ENCODE data around the gene ANO7. TPM values are rescaled to one million over a fixed set of nuclear protein-coding genes. Genes with fewer than 3 reads are reported as not detected.

Gene ANO7
- total RNA-seq, 1 donor = 1.3 TPM

DNA sequence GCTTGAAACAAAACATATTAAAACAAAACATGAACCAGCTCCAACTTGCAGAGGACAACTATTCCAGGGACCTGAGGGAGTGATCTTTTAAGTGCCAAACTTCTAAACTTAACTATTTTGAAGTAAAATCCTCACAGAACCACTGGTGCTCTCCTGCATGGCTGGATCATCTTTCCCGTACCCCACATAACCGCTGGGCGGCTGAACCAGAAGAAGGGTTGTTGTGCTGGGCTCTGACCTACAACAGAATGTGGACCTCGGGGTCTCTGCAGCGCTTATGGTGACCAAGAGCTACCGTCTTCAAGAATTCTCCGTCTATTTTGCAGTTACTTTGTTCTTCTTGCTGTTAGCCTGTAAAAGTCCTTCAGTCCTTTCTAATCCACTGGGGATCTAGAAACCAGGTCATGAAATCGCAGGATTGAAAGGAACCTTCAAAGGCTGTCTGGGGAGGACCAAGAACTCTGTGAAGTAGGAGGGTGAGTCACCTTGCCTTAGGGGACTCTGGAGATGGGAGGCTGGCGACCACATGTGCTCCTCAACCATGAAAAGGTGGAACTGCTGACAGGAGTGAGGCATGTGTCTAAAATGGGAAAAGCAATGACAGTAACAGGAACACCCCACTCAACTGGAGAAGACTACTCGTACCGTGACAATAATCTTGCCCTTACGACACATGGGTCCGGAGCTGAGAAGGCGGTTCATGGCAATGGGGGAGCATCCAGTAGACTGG lies 80.4 kb downstream of the ANO7 start:
- no peak for DNase-seq (ENCODE audit: low read depth in 2 of 3, low spot score in 2 of 3)

DNA sequence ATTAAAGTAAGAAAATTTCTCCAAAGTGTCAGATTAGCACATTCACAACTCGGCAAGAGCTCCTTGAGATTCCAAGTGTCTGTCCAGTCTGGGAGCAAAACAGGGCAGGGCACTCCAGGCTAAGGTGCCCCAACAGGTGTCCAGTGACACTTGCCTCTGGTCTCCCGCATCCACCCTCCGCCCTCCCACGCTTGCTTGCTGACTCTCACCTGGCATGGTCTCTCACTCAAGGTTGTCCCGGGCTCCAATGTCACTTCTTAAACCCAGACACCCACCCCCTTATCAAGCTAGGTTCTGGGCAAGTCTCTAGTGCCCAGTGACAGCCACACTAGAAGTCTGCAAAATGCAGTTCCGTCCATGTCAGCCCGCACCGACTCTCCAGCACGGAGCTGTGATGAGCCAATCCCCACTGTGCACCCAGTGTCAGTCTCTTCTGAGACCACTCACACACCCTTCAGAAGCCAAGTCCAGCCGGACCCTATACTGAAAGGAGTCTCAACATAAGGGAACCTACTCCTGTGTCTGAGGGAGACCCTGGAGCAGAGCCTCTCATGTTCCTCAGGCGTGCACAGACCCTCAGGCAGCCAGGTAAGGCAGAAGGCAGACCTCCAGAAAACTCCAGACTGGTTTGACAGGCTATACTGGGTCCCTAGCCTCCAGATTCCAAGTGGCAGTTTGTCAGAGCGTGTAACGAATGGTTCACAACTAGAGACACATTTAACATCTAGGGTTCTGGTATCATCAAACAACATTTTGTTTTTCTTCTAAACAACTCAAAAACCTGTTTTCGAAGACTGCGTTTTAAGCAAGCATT lies 81.4 kb downstream of the ANO7 start:
- DNase-seq (ENCODE audit: low read depth in 2 of 3, low spot score in 2 of 3) = no peak

DNA sequence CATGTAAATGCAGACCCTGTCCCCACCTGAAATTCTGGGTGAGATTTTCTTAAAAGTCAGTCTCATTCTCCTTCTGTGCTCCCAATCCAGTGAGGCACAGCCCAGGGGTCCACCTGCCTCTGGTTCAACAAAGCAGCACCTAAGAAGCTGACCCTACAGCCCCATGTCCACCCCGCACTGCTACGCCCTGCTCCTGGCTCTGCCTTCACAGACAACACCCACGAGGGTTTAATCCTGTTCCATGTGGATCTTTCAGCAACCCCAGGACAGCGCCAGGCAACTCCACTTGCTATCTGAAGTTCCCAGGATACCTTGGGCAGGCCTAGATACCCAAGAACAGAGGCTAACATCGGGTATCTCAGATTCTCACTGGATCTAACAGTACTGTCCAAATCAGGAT lies 82.1 kb downstream of the ANO7 start:
- no peak for DNase-seq (ENCODE audit: low read depth in 2 of 3, low spot score in 2 of 3)

DNA sequence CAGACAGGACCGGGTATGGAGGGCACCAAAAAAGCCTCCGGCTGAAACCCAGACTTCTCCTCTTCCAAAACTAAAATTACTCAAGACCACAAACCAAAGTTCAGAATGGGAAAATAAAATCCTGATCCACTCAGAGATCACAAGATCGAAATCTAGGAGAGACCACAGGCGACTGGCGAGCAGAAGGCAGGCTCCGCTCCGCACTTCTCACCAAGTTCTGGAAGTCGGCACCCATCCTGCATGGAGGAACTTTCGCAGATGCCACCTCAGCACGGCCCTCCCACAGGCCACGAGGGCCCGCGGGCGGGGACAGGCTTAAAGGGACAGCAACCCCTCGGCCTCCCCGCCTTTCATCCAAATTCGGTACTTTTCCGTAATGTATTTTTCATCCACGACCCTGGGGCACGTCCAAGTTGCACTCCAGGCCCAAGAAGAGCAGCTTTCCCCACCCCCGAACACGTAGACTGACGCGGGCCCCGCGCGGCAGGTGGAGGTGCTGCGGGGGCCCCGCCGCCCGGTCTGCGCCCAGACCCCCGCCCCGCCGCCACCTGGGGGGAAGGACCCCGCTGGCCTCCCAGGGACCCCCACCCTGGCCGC lies 83.3 kb downstream of the ANO7 start:
- DNase-seq (ENCODE audit: low read depth in 2 of 3, low spot score in 2 of 3) = peak in 2 of 3 donors; percentile 49 to 66

DNA sequence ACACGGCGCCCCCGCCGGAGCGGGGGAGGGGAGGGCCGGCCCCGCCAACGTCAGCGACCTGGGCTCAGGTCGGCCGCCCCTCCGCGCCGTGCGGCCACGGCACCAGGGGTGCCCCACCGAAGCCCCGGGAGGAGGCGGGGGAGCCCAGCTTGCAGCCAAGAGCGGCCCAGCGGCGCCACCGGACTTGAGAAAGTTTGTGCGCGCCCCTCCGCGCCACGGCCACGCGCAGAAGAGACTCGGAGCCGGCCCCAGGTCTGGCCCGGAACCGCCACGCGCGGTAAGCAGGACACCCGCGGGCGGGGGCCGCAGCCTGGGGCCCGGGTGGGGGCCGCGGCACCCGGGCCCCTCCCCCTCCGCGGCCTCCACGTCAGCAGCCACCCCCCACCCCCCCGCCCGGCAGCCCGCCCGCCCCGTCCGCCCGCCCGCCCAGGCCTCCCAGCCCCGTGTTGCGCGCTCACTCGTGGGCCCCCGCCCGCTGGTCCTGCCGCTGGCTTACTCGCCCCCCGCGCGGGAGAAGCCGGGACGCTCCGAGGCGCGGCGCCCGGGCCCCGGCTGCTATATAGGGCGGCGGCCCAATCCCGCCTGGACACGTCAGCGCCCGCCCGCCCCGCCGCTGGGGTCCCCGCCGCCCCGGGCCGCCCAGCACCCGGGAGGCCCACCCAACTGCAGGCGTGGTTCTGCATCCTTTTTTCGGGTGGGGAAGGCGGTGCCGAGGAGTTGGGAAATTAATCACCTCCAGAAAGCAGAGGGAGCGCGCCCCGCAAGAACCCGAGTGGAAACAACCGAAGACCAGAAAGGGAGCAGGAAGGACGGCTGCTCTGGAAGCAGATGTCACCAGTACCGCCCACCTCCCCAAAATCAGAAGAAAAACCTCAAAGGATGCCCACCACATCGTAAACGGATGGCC lies 84.1 kb downstream of the ANO7 start:
- DNase-seq (ENCODE audit: low read depth in 2 of 3, low spot score in 2 of 3) = peak in 2 of 3 donors; percentile 47 to 59

DNA sequence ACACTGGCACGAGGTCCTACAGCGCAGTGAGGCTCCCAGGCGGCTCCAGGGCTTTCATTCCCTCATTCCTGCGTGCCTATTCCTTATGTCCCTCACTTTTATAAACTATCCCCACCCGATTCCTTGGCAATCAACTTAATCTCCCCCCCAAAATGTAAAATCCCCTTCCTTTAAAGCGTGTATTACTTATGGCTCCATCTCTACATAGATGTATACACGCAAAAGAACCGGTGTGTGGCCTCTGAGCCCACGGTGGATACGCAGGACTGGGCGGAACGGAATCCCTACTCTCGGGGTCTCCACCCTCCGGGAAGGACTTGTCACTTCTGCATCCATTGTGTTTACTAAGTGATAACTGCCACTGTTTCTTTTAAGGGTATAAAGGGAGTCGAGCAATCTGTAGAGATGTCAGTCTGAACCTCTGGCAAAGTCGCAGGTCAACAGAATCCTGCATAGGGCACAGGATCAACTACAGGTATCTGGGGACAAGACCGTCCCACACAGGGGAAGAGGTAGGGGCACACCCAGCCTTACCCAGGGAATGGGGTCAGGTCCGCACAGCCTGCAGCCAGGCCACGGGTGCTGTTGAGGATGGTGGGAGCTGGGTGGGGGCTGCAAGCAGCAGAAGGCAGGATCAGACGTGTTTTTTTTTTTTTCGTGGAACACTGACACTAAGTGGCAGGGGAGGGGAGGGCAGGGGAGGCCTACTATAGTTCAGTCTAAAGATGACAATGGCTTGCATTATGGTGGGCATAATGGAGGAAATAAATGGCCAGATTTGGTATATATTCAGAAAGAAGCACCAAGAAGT lies 84.9 kb downstream of the ANO7 start:
- peak in 1 of 3 donors; percentile 36 for DNase-seq (ENCODE audit: low read depth in 2 of 3, low spot score in 2 of 3)

DNA sequence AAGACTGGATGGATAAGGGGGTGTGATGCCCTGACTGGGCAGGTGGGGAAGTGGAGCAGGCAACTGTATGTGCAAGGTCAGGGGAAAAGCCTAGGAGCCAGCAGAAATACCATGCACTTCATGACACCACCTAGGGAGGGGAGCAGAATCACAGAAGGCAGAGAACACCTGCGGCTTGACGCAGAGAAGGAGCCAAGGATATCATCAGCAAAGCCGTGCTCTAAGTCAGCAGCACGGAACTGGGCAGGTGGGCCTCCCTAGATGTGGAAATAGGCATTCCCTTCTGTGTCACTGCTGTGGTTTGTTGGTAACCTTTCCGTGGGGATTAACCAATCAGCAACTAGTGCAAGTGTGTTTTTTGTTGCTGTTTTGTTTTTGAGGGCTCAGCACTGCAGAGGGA lies 85.7 kb downstream of the ANO7 start:
- DNase-seq (ENCODE audit: low read depth in 2 of 3, low spot score in 2 of 3) = no peak

Other genes starting within 250 kb of the ANO7 start
- gene SNED1, start 190.1 kb upstream of the ANO7 start, total RNA-seq = 11.8 TPM
- gene MTERF4, start 86.4 kb upstream of the ANO7 start, total RNA-seq = 32.0 TPM
- gene PASK, start 39.2 kb upstream of the ANO7 start, total RNA-seq = 19.9 TPM
- gene PPP1R7, start 38.2 kb upstream of the ANO7 start, total RNA-seq = 11.3 TPM
- 198 TPM for gene HDLBP, start 127.0 kb downstream of the ANO7 start, total RNA-seq
- gene SEPTIN2, start 127.2 kb downstream of the ANO7 start, total RNA-seq = 138 TPM
- gene FARP2, start 167.6 kb downstream of the ANO7 start, total RNA-seq = 14.3 TPM